ENCODE data around the gene TMUB1. TPM values are rescaled to one million over a fixed set of nuclear protein-coding genes. Genes with fewer than 3 reads are reported as not detected.

The TMUB1 gene
- total and polyA plus RNA-seq, 8 donors = 12.7 to 86.8 (median 63.6) TPM

- Histone ChIP-seq H3K4me3 (peak overlapping the region; percentile 69 to 94 (median 82)), H3K27me3 (peaks cover 0 to 6% (median 0%) of the 10 kb centered on the region in 3 donors), H3K9me3 (no peaks in the 10 kb centered on the region), H3K4me1 (peaks cover 36 to 47% (median 41%) of the 10 kb centered on the region in 4 donors), H3K36me3 (peaks cover 0 to 23% (median 12%) of the 10 kb centered on the region in 4 donors), H3K27ac (peak overlapping the region in 1 of 5 donors; percentile 91)
- intact Hi-C loops (cut with DNase I; ENCODE audit: low total_unique reads) = no loop called here
- 22 to 27% (median 25%) methylated on average over 26 to 29 of the region's 29 CpGs for WGBS, 5 donors
- TF ChIP-seq POLR2AphosphoS5 (IDR thresholded peaks at IDR 0.05) = no peak
- no peak for TF ChIP-seq EP300 (IDR thresholded peaks at IDR 0.05)
- peak in 2 of 7 experiments; percentile 14 to 21 for TF ChIP-seq CTCF (IDR thresholded peaks at IDR 0.05)
- TF ChIP-seq POLR2A (IDR thresholded peaks at IDR 0.05) = no peak
- DNase-seq = peak; percentile 45 to 64
Measured at GRCh38 chr7:151056666-151057505, 26.4 kb downstream of the TMUB1 start.

GRCh38 chr7:151056283-151056665, 27.0 kb downstream of the TMUB1 start:
- intact Hi-C loops (cut with DNase I; ENCODE audit: low total_unique reads) = no loop called here
- Histone ChIP-seq H3K4me1 (peaks cover 30 to 46% (median 40%) of the 10 kb centered on the region in 4 donors), H3K36me3 (peaks cover 0 to 23% (median 12%) of the 10 kb centered on the region in 4 donors), H3K4me3 (no peak overlapping the region), H3K9me3 (no peaks in the 10 kb centered on the region), H3K27me3 (peaks cover 0 to 12% (median 0%) of the 10 kb centered on the region in 3 donors), H3K27ac (no peak overlapping the region)
- whole genome bisulfite sequencing, 5 donors = 85 to 91% (median 86%) methylated on average over 6 of the region's 6 CpGs
- TF ChIP-seq CTCF (IDR thresholded peaks at IDR 0.05) (no peak), POLR2AphosphoS5 (IDR thresholded peaks at IDR 0.05) (no peak), EP300 (IDR thresholded peaks at IDR 0.05) (no peak)
- DNase-seq = no peak

GRCh38 chr7:151053751-151054150, 29.5 kb downstream of the TMUB1 start:
- 88 to 98% (median 90%) methylated on average over 4 to 8 of the region's 8 CpGs for WGBS, 5 donors
- Histone ChIP-seq H3K36me3 (peaks cover 0 to 23% (median 12%) of the 10 kb centered on the region in 4 donors), H3K27me3 (peaks cover 0 to 28% (median 11%) of the 10 kb centered on the region in 3 donors), H3K4me1 (peaks cover 13 to 34% (median 31%) of the 10 kb centered on the region in 4 donors), H3K9me3 (no peaks in the 10 kb centered on the region), H3K27ac (no peak overlapping the region), H3K4me3 (no peak overlapping the region)
- DNase-seq = no peak
- no peak for TF ChIP-seq POLR2AphosphoS5 (IDR thresholded peaks at IDR 0.05)
- intact Hi-C loops (cut with DNase I; ENCODE audit: low total_unique reads) = no loop called here

DNA sequence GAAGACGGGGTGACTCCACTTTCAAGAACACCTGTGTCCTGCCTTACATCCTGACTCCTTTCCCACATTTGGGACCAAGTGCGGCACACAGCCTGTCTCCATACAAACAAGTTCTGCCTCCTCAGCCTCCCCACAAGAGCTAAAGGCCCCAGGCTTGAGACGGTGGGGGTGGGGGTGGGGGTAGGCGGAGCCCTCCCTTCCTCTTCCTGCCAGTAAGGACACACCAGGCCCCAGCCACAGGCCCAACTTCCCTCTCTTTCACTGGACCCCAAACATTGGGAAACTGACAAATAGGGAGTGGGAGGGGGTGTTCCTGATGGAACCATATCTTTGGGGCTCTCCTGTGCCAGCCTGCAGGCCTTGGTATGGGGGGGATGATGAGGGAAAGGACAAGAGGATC, 30.2 kb downstream of the TMUB1 start:
- no peaks in the 10 kb centered on the region for H3K9me3 ChIP-seq
- H3K27ac ChIP-seq = no peak overlapping the region
- intact Hi-C loops (cut with DNase I; ENCODE audit: low total_unique reads) = no loop called here
- H3K4me1 ChIP-seq = peaks cover 9 to 27% (median 25%) of the 10 kb centered on the region in 4 donors
- no peak for DNase-seq
- 62 to 94% (median 77%) methylated on average over 2 to 4 of the region's 4 CpGs for WGBS, 5 donors
- H3K36me3 ChIP-seq = peaks cover 0 to 23% (median 12%) of the 10 kb centered on the region in 4 donors
- no peak overlapping the region for H3K4me3 ChIP-seq
- H3K27me3 ChIP-seq = peaks cover 0 to 28% (median 11%) of the 10 kb centered on the region in 3 donors
- TF ChIP-seq POLR2A (IDR thresholded peaks at IDR 0.05) (no peak), CTCF (IDR thresholded peaks at IDR 0.05) (no peak), EP300 (IDR thresholded peaks at IDR 0.05) (no peak), POLR2AphosphoS5 (IDR thresholded peaks at IDR 0.05) (no peak)
